Glomerular visceral epithelial cell (primary cell): Measurements from ENCODE around the gene PDK4.
A peak's percentile ranks its signal among the peaks of the same experiment; 100 is the strongest.

Experiments
- DNase-seq: peaks from one replicate; pipeline ENCODE4 v3.0.0-alpha.2; 2016; ENCODE audit errors: extremely low spot score

PDK4 gene

DNA sequence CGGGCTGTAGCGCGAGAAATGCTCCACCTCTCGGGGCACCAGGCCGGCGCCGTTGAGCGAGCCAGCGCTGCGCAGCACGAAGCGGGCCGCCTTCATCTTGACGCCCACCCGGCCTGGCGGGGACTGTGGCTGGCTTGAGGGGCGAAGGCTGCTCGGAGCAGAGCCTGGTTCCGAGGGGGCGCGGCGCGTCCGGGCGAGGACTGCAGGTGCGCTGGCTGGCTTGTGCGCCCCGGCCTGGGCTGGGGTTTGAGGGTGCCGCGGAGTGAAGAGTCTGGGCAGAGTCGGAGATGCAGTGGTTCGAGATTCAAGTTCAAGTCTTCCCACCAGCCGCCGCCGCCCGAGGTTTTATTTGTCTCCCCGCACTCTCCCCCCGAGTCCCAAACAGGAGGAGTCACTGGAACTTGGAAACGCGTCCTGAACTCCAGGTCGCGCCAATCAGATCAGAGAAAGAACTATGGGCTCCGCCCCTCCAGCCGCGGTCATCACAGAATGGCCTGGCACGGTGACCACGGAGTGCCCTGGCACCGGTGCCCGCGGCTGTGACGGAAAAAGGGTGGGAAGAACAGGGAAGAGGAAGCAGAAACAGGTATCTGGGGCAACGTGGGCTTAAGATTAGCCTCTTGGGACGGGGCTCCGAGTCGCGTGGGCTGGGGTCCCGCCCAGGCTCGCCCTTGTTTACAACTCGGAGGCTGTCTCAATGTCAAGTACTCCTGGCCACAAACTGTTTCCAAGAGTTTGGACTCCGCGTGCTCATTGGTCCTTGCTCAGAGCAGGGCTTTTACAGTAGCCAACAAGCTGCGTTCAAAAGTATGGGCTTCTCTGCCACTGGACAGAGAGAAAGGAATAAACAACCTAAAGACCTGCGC, at the start of gene PDK4:
TSS of gene PDK4 (minus strand) at position 319 of the 866 bp plus-strand sequence. CDS start at position 96, 223 bp downstream.
- peak; percentile 48 for DNase-seq

DNA sequence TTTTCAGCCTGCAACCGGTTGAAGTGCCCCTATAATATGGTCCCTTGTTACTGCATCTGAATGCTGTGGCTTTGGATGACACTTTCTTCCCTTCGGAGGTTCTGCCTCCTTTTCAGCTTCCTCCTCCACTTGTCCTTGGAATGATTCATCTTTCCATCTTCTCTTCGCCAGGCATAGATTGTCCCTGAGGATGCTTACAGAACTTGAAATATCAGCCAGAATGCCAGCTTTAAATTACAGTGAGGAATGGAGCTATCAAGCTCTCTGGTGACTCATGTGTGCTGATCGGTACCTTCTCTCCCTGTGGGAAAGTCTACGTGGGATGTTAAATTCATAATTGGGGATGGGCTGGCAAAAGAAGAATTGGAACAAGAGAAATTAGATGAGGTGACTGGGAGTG, 45.9 kb upstream of the PDK4 start:
- DNase-seq: no peak

DNA sequence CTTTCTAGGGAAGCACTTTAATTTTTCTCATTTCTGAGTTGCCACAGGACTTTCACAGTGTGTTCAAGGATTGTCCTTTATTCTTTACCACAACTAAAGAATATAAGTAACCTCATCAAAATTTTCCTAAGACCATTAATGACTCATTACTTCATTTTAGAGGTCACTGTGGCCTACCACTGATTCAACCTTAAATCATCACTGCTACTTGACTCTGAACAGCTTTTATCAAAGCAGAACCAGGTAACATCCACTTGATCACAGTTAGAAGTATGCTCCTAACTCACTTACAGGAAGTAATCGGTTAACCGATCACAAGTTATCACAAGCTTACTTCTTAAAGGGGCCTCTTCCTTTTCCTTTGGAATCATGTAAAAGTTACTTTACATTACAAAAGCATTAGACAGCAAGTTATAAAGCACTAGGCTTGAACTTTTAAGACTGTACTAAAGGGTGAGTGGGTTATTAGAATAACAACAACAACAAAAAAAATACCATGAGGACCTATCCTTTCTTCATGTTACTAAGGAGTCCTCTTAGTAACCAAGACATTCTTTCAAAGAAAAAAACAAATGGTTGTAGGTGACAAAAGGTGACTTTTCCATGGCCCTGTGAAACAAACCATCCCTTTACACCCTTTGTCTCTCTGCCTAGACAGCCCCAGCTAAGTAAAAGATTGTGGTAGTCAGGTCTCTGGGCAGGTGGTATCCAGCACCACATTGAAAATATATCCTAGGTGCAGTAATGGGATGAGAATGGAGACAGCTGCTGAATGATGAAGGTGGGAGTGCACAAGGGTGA, 40.0 kb upstream of the PDK4 start:
- no peak for DNase-seq

DNA sequence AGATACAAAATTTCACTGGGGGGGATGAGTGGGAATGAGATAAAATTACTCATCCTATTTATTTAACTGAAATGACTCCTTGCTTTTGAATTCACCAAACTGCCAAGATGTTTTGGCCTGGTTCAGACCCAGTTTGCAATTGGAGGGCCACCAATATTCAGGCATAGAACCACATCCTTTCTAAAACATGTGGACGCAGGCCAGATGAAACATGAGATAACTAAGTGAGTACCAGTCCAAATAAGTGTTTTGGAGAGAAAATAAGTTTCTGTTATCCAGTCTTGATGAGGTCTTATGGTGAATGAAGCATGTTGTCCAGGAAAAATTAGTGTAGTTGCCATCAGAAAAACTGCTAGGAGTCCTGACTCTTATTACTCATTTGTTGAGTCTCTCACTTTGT, 36.3 kb upstream of the PDK4 start:
- DNase-seq: no peak

DNA sequence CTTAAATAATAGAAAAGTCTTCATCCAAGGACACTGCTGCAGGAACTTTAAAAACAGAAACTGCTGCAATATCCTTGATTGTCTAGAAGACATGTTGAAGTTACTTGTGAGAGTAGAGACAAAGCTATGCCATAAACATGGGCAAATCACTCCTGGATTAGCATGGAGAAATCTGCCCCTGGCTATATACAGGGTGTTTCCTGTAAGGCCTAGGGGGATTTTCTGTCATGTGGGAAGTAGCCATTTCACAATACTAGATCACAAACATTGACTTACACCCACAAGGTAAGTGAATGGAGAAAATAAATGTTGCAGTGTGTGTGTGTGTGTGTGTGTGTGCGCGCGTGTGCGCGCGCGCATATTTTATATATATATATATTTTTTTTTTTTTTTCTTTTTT, 35.2 kb upstream of the PDK4 start:
- no peak for DNase-seq

DNA sequence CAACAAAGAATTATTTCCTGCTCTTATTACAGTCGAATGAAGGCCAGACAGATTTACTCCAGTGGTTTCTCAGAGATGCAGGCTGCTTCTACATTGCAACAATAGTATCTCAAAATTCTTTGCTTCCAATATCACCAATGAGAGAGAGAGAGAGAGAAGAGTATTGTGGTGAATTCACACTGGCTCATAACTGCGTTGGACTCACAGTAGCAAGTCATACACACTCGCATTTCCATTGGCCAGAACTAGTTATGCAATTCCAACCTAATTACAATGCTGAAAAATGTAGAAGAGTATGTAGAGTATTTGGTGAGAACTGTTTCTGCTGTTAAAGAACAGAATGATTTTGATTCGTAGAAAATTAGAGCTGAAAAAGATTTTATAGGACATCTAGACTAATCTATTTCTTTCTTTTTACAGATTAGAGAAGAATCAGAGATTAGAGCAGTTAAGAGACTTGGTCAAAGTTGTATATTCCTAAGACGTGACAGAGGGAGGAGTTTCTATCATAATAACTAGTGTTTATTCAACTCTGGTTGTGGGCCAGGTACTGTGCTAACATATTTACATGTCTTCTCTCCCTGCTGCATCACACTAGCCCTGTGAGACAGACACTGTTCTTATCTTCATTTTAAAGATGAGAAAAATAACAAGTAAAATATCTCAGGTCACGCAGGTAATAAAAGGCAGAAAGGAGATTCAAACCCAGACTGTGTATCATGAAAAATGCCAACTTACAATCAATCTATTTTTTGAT, 34.6 kb upstream of the PDK4 start:
- DNase-seq: no peak

DNA sequence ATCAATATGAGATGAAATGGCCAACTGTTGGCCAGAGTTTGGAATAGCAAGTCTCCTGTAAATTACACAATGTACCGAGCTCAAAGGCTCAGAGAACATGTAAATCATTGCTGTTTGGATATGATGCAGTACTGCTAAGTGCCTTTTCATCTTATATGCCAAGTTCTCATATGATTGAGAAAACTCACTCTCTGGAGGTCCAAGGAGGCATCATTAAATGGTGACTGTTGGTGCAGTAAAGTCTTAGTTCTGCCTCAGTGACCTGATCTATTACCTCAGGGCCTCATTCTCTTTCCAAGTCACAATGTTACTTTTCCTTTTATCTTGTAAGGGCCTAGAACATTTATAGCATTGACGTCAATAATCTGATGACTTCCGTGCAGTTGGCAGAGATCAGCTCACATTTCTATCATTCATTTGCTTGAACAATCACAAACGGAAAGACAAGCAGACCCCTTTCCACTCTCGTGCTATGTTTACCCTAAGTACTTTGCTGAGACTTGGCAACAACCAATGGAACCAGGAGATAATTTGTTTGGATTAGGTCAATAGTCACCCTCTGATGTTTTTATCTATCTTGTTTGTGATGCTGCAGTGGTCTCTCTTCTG, 32.6 kb upstream of the PDK4 start:
- DNase-seq: no peak

DNA sequence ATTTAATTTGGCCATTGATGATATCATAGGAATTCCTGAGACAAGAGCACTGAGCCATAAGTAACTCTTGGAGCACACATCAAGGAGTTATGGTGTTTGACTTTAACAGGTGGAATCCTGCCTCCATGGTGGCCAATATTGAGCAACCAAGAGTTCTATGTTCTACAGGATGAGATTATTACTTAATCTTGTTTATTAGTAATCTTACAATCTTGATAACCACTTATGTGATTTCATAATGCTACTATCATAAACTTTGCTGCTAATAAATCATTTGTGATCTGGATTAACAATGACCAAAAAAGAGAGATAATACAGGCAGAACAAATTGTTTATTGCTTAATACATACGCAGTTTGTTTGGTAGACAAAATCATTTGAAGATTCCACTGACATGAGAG, 27.5 kb upstream of the PDK4 start:
- no peak for DNase-seq

DNA sequence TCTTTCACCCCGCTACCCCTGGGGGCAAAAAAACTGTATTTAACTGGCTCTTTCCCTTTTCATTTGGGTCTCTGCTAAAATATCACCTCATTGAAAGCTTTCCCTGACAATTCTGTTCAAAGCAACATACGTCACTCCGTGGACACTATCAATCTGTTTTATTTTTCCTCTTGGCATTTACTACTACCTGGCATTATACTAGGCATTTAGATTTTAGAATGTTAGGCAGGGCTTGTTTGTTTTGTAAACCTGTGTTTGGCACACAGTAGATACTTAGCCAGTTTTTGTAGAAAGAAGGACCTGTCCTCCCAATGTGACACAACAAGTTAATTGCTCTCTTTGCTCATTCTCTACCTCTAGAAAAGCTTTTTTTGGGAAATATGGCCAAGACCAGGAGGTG, 26.5 kb upstream of the PDK4 start:
- no peak for DNase-seq

DNA sequence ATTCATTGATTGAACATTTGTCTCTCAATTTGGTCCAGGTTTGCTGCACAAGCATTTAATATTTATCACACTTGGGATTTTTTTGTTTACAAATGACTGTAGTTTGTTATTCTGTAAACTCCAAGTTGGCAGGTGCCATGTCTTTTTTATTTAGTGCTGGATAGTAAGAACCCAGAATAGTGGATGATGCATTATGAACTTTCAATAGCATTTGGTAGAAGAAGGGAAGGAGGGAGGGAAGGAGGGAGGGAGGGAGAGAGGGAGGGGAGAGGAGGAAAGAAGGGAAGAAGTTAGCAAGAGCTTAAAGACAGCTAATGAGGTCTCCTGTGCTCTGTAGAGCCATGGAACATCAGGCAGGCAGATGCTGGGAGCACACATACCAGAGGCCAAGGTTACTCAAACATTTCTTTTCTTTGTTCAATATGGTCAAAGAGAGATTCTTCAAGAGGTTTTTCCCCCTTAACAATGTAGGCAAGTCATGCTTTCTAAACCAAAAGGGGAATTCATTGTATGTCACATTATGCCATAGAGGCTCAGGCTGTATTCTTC, 25.8 kb upstream of the PDK4 start:
- no peak for DNase-seq

DNA sequence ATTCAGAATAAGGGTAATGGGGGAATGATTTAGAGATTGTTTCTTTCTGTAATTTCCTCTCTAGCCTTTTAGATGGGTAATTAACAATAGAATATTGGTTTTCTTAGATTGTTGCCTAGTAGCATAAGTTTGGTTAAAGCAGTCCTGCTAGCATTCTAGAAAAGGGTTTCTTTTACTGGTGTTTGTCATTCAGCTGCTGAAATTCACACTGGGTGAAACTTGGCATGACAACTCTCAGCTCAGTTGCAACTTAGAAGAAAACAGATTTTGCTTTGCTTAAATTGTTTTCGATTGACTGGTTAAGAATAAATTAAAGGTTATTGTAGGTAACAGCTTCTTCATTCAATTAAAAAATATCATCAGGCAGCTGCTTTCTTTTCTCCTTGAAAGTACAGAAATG, 25.1 kb upstream of the PDK4 start:
- DNase-seq: no peak

DNA sequence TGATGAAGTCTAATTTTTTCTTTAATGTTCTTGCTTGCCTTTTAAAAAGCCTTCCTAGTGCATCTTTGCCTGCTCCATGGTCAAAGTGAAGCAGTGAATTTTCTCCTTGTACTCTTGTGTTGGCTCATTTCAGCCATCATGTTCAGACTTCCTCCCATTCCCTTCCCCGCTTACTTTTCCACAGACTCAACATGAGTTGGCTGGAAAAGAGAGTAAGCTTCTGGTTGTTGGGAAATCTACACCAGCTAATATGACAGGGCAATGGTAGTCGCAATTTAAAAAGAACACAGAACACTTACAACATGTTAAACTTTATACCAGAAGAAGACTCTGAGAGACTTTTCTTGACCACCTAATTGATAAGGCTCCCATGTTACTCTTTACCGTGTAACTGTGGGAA, 24.3 kb upstream of the PDK4 start:
- DNase-seq: no peak

DNA sequence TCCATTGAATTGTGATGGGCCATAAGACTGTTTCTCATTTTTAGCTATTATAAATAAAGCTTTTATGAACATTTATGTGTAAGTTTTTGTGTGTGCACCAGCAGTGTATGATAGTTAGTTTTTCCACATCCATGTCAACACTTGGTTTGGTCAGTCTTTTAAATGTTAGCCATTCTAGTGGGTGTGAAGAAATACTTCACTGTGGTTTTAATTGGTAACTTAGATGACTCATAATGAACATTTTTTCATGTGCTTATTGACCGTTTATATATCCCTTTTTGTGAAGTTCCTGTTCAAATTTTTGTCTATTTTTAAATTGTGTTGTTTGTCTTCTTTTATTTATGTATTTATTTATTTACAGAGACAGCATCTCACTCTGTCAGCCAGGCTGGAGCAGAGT, 23.6 kb upstream of the PDK4 start:
- DNase-seq: no peak

DNA sequence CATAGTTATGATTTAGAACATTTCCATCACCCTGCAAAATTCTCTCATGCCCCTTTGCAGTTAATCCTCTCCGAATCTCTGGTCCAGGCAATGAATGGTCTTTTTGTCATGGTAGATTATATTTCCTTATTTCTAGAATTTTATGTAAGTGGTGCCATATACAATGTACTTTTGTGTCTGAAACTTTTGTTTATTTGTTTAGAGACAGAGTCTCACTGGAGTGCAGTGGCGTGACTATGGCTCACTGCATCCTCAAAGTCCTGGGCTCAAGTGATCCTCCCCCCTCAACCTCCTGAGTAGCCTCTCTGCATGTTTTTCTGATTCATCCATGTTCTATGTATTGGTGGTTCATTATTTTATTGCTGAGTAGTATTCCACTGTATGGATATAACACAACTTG, 23.2 kb upstream of the PDK4 start:
- no peak for DNase-seq

DNA sequence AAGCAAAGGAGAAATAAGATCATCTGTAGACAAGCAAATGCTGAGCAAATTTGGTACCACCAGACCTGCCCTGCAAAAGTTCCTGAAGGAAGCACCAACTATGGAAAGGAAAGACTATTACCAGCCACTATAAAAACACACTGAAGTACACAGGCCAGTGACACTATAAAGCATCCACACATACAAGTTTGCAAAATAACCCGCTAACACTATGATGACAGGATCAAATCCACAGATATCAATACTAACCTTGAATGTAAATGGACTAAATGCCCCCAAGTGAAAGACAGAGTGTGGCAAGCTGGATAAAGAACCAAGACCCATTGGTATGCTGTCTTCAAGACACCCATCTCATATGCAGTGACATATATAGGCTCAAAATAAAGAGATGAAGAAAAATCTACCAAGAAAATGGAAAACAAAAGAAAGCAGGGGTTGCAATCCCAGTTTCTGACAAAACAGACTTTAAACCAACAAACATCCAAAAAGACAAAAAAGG, 18.2 kb upstream of the PDK4 start:
- DNase-seq: no peak

DNA sequence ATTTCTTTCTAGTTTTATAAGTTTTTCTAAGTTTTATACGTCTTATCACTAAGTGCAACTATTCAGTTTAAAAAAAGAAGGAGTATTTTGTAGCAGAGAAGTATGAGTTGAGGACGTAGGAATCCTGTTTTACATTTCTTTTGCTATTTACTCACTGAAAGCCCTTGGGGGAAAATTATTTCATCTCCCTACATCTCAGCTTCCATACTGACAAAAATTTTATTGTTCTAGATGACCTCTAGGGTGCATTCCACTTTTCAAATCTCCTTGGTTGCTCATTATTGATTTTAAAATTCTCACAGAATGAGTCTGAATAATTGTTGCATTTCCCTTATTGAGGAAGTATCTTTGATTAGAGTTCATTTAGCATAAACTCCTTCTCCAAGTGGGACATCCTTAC, 14.9 kb upstream of the PDK4 start:
- no peak for DNase-seq

DNA sequence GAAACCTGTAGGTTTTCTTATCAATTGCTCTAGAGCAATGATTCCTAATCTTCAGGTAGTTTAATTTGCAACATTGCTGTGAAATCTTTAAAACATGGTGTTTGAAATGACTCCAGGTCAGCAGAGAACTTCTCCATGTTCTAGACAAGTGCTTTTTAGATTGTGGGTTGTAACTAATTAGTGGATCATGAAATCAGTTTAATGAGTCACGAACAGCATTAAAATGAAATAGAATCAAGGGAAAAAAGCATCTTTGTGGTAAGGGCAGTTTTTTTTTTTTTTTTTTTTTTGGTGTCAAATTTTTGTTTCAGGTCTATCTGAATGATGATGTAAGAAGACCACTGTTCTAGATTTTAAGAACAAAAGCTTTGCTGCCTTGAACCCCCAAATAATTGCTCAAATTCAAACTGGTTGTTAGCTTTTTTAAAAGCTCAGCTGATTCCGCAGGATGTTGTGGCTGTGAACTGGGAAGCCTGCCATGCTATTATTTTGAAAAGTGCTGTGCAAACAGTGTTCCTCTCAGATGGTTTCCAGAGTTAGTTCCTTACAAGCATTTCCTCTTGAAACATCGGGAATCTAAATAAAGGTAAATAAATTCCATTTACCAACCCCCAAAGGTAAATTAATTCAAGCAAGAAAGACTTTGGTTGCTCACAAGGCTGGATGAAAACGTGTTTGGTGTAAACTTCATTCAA, 13.1 kb upstream of the PDK4 start:
- no peak for DNase-seq

DNA sequence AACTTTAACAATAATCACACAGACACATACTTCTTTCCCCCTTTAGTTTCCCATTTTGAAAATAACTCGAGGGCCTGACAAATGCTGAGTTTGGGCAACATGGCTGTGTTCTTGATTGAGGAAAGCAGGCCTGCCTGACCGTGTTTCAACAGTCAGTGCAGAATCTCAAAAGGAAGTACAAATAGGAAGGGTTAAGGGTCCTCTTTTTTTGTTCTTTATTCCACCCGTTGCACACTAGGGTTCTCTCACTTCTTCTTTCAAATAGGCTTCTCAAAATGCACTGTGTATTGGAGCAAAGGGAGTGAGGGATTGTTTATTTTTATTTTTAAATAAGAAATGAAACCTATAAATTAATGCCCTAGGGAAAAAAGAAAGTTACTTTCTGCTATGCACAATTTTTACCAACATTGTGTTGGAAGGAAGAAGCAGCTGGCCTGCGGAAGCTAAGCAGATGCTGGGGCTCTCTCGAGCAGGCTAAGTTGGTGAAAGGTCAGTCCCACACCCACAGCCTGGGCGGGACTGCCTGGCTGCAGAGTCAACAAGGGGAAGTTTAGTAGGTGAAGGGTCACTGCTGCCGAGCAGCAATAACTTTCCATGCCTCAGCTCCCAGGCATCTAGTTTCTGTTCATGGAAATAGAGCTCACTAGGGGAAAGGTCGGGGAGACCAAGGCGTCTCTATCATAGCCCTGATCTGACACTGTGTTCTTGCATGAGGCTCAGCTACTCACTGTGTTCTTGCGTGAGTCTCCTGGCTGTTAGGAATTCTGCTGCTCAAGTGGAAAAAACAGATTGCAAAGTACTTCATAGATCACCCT, 12.2 kb upstream of the PDK4 start:
- peak; percentile 69 for DNase-seq

DNA sequence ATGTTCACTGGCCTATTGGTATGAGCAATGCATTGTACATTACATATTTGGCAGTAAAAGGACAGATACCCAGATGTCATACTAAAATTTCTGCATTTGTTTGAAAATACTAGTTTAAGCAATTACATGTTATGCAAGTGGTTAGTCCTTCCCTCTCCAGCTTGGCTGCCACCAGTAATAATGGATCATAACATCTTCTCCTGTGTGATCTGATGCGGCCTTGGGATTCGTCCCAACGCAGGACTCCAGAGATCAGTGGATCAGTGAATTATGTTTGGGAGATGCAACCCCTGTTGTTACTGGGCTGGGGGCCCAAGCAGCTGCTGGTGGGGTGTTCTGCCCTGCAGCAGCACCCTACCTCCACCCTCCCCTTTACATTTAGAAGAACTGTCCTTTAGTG, 11.2 kb upstream of the PDK4 start:
- no peak for DNase-seq

DNA sequence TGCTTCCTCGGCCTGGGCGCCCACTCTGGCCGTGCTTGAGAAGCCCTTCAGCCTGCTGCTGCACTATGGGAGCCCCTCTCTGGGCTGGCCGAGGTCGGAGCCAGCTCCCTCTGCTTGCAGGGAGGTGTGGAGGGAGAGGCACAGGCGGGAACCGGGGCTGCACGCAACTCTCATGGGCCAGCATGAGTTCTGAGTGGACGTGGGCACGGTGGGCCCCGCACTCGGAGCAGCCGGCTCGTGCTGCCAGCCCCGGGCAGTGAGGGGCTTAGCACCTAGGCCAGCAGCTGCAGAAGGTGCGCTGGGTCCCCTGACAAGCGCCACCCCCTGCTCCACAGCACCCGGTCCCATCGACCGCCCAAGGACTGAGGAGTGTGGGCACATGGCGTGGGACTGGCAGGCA, 9.0 kb upstream of the PDK4 start:
- no peak for DNase-seq
